NCI-H2107 (cell line): ENCODE results near the gene HOXA4.

Source experiments
- DNase-seq: peaks from one replicate; lab custom pipeline; 2025; lab: John Stamatoyannopoulos, UW

Gene HOXA4

DNA sequence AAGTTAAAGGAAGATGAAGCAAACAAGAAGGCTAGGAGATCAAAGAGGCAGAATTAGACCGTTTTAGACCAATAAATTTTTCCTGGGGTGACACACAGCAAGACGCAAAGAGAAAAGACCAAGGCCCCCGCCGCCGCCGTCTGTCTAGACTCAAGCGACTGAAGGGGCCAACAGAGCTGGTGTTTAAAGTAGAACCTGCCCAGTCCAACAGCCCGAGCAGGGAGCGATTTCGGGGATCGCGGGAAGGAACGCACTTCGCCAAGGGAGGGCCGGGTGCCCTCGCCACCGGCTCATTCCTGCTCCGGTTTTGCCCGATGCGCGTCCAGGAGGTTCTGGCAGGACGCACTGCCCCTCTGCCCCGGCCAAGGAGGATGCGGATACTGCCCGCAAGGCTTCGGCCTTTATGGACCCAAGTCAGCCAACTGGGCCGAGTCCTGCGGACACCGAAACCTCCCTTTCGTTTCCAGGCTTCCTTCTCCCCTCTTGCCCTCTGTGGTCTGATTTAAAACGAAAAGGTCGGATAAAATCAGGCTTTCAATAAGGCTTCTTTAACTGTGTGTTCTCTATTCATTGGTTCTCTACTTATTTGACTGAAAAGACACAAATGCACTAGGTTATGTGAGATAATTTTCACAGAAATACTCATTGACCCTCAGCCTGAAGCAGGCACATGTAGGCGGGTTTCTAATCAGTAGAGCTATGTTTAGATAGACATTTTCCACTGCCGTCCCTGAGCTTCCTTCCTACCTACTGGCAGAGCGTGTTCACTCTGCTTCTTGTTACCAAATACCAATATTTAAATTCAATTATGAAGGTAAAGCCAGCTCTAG is 28.1 kb upstream of the HOXA4 start:
- DNase-seq = no peak

- DNase-seq = no peak
These were observed 27.3 kb upstream of the HOXA4 start for GRCh38 chr7:27157702-27158431.

DNA sequence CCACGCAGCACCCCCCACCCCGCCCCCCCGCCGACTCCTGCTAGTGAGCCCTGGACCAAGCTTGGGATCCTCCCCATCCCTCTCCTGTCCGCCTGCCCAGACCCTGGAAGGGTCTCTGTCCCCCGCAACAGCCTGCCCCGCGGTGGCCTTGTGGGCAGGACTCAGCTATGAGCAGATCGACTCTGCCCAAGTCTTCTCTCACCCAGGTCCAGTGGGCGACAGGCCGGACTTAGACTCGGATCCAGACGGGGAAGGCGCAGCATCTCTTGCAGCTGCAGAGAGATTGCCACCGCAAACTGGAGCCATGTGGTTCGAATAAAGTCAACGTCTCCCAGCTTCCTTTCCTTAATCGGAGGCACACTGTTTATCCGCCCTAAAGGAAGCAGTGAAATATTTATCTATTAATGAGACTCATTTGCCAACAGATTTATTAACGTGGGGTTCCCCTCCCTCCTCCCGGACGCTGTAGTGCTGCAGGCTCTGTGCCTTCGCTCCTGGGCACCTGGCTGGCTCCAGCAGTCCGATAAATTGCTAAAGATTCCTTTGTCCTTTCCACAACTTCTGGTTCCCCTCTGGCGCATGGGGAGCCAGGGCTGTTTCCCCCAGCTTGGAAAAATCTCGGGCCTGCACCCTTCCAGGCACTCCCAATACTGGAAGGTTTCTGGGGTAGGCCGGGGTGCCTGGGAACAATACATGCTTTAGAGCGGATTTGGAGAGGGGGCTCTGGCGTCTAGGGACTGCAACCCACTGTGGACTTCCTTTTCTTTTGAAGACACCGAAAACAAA is 26.6 kb upstream of the HOXA4 start:
- DNase-seq = no peak

DNA sequence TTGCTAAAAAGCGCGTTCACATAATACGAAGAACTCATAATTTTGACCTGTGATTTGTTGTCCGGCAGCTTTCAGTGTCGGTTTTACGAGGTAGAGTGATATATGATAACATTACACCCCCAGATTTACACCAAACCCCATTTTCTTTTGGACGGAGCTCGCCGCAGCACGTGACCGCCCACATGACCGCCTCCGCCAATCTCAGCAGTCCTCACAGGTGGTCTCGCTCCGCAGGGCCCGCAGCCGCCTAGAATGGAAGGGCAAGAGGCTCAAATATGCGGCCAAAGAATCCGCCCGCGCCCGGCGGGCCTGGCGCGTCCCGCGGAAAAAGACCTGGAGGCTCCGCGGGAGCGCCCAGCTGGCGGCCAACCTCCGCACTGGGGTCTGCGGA is 25.9 kb upstream of the HOXA4 start, which contains the start of gene HOXA7:
Gene HOXA7 (minus strand): TSS at position 168 of the 391 bp plus-strand sequence. CDS start 130 bp downstream, at position 38.
- DNase-seq = no peak

GRCh38 chr7:27155816-27156507 is 25.4 kb upstream of the HOXA4 start:
- no peak for DNase-seq

- no peak for DNase-seq
These were observed 24.6 kb upstream of the HOXA4 start for GRCh38 chr7:27154901-27155815.

- DNase-seq = no peak
These were observed 23.8 kb upstream of the HOXA4 start for GRCh38 chr7:27154369-27154768.

DNA sequence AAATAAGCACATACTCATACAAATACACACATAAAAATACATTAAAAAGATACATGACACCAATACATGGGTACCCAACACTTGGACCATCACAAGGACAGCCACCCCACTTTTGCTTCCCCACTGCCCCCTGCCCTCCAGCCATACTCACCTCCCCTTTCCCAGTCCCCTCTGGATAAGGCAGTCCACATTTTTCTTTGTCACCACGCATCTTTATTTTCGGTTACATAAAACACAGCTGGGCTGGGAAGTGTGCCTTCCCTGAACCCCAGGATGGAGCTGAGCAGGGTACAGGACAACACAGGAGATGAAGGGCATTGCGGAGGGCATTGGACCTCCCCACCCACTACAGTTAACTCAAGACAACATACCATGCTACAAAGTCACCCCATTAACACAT is 23.0 kb upstream of the HOXA4 start:
- DNase-seq = no peak

GRCh38 chr7:27152816-27153442 is 22.4 kb upstream of the HOXA4 start:
- DNase-seq = no peak

- no peak for DNase-seq
These were observed 21.6 kb upstream of the HOXA4 start, which contains the start of gene HOXA3 for GRCh38 chr7:27151931-27152815. HOXA3 (minus strand) TSS chr7:27152583; CDS start chr7:27110640, 41,943 bp downstream.

- DNase-seq = no peak
These were observed 20.9 kb upstream of the HOXA4 start for GRCh38 chr7:27151341-27151930.

DNA sequence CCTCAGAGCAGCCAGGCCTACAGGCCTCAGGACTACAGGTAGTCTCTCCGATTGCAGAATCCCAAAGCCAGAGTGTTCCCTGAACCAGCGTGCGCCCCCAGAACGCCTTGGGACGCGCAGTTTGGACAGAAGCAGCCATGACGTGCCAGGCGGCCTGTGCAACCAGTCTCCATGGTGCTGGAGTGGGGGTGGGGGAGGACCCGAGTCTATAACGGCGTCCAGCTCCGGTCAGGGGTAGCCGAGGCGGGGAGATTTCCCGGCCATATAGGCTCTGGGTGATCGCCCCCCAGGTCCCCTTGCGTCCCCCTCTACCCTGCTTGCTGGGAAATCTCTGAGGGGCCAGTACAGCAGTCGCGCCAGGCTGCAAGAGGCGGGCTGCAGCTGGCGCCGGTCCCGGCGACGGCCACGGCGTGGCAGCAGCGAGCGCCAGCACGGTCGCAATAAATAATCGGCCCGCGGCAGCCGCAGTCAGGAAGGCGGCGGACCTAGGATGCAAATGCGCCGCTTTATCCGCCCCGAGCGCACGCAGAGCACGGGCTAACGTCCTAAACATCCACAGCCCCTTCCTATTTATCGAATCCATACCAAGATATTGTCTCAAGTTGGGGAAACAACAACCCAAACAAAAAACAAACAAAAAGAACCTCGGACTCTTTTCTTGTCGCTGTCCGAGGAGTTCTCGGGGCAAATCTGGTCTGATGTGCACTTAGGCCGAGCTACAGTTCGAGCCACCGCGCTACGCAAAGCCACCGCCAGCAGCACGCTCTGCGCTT is 20.2 kb upstream of the HOXA4 start:
- no peak for DNase-seq

GRCh38 chr7:27149842-27150567 is 19.4 kb upstream of the HOXA4 start:
- DNase-seq = no peak

GRCh38 chr7:27148756-27149641 is 18.4 kb upstream of the HOXA4 start:
- no peak for DNase-seq

DNA sequence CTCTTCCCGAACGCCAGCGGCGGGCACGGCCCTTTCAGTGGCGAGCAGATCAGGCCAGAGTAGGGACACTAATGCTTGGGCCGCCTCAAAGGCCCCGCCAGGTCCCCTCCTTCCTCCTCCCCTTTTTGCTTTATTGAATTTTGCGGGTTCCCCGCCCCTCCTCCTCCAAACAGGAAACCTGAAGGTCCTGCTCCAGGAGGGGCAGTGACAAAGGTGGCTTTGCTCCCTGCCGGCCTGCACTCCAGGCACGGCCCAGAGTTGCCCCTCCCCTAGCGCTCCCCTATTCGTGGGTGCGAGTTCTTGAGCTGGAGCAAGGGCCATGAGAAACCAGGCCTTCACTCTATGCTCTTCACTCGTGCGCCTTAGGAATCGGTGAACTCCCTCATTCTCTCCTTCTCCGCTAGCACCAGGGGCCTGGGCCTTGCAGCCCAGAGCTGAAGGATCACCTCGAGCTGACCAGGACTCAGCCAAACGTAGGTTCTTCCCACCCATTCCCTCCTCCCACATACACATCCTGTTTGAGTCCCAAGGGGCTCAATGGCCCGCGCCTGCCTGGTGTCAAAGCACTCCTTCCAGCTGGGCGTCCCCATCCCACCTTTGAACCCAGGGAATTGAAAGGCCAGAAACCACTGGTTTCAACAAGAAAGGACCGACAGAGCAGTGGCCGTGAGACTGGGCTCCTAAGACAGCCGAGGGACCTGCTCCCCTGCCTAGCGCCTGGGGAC is 17.6 kb upstream of the HOXA4 start:
- DNase-seq = no peak
